ENCODE measurements around the gene MAF.

The MAF gene

DNA sequence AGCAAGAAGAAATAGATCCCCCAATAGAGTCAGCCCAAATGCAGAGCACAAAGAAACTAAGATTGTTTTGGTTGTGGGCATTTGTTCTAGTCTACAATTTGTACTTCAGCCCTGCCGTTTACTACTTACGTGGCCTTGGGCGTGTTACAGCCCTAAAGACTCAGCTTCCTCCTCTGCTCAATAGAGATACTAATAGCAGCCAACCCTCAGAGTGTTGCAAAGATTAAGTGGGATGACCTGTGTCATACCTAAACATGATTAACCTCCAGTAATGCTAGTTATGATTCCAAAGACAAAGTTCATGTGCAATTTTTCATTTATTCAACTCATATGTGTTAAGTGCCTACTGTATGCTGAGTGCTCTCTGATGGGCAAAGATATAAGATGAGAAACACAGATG is 43.1 kb downstream of the MAF start (continued):
- TF ChIP-seq CREB5 (CRISPR knock-in tag; IDR thresholded peaks at IDR 0.05; ENCODE audit: low read depth) (no peak), GLIS3 (CRISPR knock-in tag; IDR thresholded peaks at IDR 0.05) (no peak), PPARA (CRISPR knock-in tag; IDR thresholded peaks at IDR 0.05; ENCODE audit: borderline replicate concordance) (no peak), CSDC2 (CRISPR knock-in tag; IDR thresholded peaks at IDR 0.05) (no peak), OSR1 (CRISPR knock-in tag; IDR thresholded peaks at IDR 0.05) (no peak), TOX (CRISPR knock-in tag; IDR thresholded peaks at IDR 0.05; ENCODE audit: borderline replicate concordance) (no peak)

GRCh38 chr16:79554912-79555311 is 45.6 kb downstream of the MAF start:
- no peak for ATAC-seq
- no peak for TF ChIP-seq PPARA (CRISPR knock-in tag; IDR thresholded peaks at IDR 0.05; ENCODE audit: borderline replicate concordance)
- TF ChIP-seq, protein P1, sequence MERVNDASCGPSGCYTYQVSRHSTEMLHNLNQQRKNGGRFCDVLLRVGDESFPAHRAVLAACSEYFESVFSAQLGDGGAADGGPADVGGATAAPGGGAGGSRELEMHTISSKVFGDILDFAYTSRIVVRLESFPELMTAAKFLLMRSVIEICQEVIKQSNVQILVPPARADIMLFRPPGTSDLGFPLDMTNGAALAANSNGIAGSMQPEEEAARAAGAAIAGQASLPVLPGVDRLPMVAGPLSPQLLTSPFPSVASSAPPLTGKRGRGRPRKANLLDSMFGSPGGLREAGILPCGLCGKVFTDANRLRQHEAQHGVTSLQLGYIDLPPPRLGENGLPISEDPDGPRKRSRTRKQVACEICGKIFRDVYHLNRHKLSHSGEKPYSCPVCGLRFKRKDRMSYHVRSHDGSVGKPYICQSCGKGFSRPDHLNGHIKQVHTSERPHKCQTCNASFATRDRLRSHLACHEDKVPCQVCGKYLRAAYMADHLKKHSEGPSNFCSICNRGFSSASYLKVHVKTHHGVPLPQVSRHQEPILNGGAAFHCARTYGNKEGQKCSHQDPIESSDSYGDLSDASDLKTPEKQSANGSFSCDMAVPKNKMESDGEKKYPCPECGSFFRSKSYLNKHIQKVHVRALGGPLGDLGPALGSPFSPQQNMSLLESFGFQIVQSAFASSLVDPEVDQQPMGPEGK (CRISPR knock-in tag; IDR thresholded peaks at IDR 0.05; ENCODE audit: borderline replicate concordance): no peak
- no peak for TF ChIP-seq RARB (CRISPR knock-in tag; IDR thresholded peaks at IDR 0.05)
- no peak for TF ChIP-seq CREB5 (CRISPR knock-in tag; IDR thresholded peaks at IDR 0.05; ENCODE audit: low read depth)
- TF ChIP-seq TOX (CRISPR knock-in tag; IDR thresholded peaks at IDR 0.05; ENCODE audit: borderline replicate concordance): no peak
- TF ChIP-seq ARNTL (CRISPR knock-in tag; IDR thresholded peaks at IDR 0.05; ENCODE audit: borderline replicate concordance, low read depth): no peak
- TF ChIP-seq ESRRG (CRISPR knock-in tag; IDR thresholded peaks at IDR 0.05): no peak
- no peak for TF ChIP-seq TSHZ2 (CRISPR knock-in tag; IDR thresholded peaks at IDR 0.05)
- no peak for TF ChIP-seq ZC3H10 (CRISPR knock-in tag; IDR thresholded peaks at IDR 0.05)
- TF ChIP-seq ZNF565 (CRISPR knock-in tag; conservative IDR thresholded peaks at IDR 0.05; ENCODE audit: low read depth): no peak
- no peak for TF ChIP-seq ZFP3 (CRISPR knock-in tag; IDR thresholded peaks at IDR 0.05)

DNA sequence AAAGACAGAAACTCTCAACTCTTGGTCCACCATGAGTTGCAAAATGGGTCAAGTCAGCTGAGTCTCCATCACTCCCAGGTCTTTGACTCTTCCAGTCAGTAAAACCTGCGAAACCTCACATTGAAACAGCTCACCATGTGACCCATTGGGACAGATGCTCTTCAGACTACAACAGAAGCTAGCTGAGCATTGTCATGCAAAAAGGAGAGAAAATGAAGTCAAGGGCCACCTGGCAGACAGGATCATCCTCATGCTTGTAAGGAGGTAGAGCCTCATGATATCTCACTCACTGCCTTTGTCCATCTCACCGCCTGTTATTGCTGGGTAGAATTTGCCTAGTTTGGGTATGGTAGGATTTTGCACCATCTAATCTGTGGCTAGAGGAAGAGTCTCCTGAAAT is 50.2 kb downstream of the MAF start:
- no peak for ATAC-seq
- TF ChIP-seq ZFP30 (CRISPR knock-in tag; IDR thresholded peaks at IDR 0.05) (no peak), ISL1 (CRISPR knock-in tag; IDR thresholded peaks at IDR 0.05) (no peak), ESRRG (CRISPR knock-in tag; IDR thresholded peaks at IDR 0.05) (no peak), TSHZ2 (CRISPR knock-in tag; IDR thresholded peaks at IDR 0.05) (no peak), ZC3H10 (CRISPR knock-in tag; IDR thresholded peaks at IDR 0.05) (no peak), CSDC2 (CRISPR knock-in tag; IDR thresholded peaks at IDR 0.05) (no peak), PPARA (CRISPR knock-in tag; IDR thresholded peaks at IDR 0.05; ENCODE audit: borderline replicate concordance) (no peak)
- TF ChIP-seq, protein P1 (CRISPR knock-in tag; IDR thresholded peaks at IDR 0.05; ENCODE audit: borderline replicate concordance): no peak
